Smooth muscle cell (in vitro differentiated cells): ENCODE results near the gene MAMDC4. TPM values are rescaled to one million over a fixed set of nuclear protein-coding genes. Genes with fewer than 3 reads are reported as not detected.
"Not testable (repeated sequence)": the region's sequence is repeated elsewhere in the genome, so short reads cannot be mapped to it uniquely, and the experiment has no call there.

Experiments
- DNase-seq: peaks from one replicate; lab custom pipeline; 2025; ENCODE audit not compliant: unreplicated experiment; lab: John Stamatoyannopoulos, UW
- H2AFZ ChIP-seq: fragments of 200-600 bp; sonication (generic); 2 replicates; pipeline ENCODE4 v1.6.0; 2016; ENCODE audit warnings: antibody characterized with exemption, low read depth, mild to moderate bottlenecking
- H3F3A ChIP-seq: fragments of 200-600 bp; sonication (generic); 2 replicates; pipeline ENCODE4 v1.6.0; 2017; ENCODE audit warnings: antibody characterized with exemption, low read depth
- H3K27ac ChIP-seq: fragments of 200-600 bp; sonication (generic); 2 replicates; pipeline ENCODE4 v1.5.1; 2016; ENCODE audit warnings: low read depth, mild to moderate bottlenecking
- H3K27me3 ChIP-seq: fragments of 200-600 bp; sonication (generic); 2 replicates; pipeline ENCODE4 v1.6.1; 2016; ENCODE audit warnings: low read depth, mild to moderate bottlenecking
- H3K36me3 ChIP-seq: fragments of 200-600 bp; sonication (generic); 2 replicates; pipeline ENCODE4 v1.5.1; 2016; ENCODE audit warnings: low read depth
- H3K4me1 ChIP-seq: fragments of 200-600 bp; sonication (generic); 2 replicates; pipeline ENCODE4 v1.5.1; 2016; ENCODE audit warnings: low read depth
- H3K4me2 ChIP-seq: fragments of 200-600 bp; sonication (generic); 2 replicates; pipeline ENCODE4 v1.6.0; 2016; ENCODE audit warnings: mild to moderate bottlenecking
- H3K4me3 ChIP-seq: fragments of 200-600 bp; sonication (generic); 2 replicates; pipeline ENCODE4 v1.5.1; 2016; ENCODE audit warnings: mild to moderate bottlenecking
- H3K79me2 ChIP-seq: fragments of 200-600 bp; sonication (generic); 2 replicates; pipeline ENCODE4 v1.6.0; 2016; ENCODE audit warnings: low read depth, mild to moderate bottlenecking
- H3K9ac ChIP-seq: fragments of 200-600 bp; sonication (generic); 2 replicates; pipeline ENCODE4 v1.6.0; 2016; ENCODE audit warnings: low read depth
- H3K9me3 ChIP-seq: fragments of 200-600 bp; sonication (generic); replicated peaks from 2 replicates; pipeline ENCODE4 v1.5.1; 2016; ENCODE audit warnings: low read depth
- H4K20me1 ChIP-seq: fragments of 200-600 bp; sonication (generic); 2 replicates; pipeline ENCODE4 v1.6.0; 2016; ENCODE audit warnings: low read depth
- WGBS: methylation state at CpG from one replicate; pipeline ENCODE4 v1.1.7; 2016; ENCODE audit warnings: low lambda C conversion rate; 5-methylcytosine and 5-hydroxymethylcytosine counted together
- polyA plus RNA-seq: library from polyadenylated mRNA; unstranded; fragments of >200 nt; fragmentation: Nextera tagmentation; extraction: Ambion mirVana; gene quantifications from 2 replicates; pipeline ENCODE4 v1.2.1, GENCODE V29; 2016
- total RNA-seq: library from RNA; depleted of rRNA; stranded (reverse); fragments of >200 nt; gene quantifications from 2 replicates; pipeline ENCODE4 v1.2.3, GENCODE V29; 2014
- TF ChIP-seq, protein P1 (sequence below): fragments of 200-600 bp; sonication (generic); IDR thresholded peaks from 2 replicates; pipeline ENCODE4 v1.5.1; 2017; ENCODE audit warnings: borderline replicate concordance, mild to moderate bottlenecking, antibody characterized with exemption; ENCODE audit not compliant: insufficient read depth, poor library complexity, severe bottlenecking

MAMDC4 gene
- total and polyA plus RNA-seq, 2 experiments from 2014 or later: 3.8 to 7.5 TPM

DNA sequence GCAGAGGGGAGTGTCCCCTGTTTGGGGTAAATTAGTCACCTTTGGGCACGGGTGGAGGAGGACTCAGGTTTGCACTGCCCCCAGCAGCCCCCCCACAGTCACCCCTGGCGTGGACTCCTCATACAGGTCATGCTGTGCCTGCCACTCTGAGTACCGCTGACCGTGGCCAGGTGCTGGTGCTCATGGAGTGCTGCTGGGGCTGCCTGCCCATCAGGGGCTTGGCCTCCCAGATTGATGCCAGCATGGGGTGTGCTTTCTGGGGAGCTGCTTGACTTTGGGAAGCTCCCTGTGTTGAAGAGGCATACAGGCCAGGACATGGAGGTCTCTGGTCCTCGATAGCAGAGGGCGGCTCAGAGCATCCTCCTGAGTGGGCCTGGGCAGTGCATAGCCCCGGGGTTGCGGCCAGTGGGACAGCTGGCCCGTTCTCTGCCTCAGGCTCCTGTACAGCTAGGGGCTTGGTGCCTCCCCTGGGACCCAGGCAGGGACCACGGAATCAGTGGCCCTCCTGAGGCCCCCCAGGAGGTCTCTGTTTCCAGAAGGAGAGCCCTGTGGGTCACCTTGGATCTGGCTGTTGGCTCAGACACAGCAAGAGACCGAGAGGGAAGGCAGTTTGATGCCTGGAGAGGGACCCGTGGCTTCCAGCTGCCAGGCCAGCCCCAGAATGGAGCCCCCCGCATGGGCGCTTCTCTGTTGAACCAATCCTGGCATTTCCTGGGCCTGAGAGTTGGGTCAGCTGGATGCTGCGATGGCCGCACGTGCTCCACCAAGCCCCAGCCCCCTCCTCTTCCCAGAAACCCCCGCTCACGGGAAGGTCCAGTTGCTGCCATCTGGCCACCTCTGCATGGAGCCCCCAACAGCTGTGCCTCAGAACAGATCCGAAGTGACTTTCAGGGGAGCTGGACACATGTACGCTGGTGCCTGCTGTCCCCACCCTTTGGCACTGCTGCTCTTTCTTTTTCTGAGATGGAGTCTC, 15.9 kb upstream of the MAMDC4 start:
- Histone ChIP-seq H2AFZ (no peak overlapping the region), H3K36me3 (no peaks in the 10 kb centered on the region), H3K79me2 (no peaks in the 10 kb centered on the region), H3K27ac (no peak overlapping the region), H3K4me3 (no peak overlapping the region), H3F3A (peaks cover 12% of the 10 kb centered on the region), H3K4me2 (no peak overlapping the region), H3K9ac (no peak overlapping the region), H3K27me3 (no peaks in the 10 kb centered on the region), H3K9me3 (no peaks in the 10 kb centered on the region), H3K4me1 (peaks cover 12% of the 10 kb centered on the region), H4K20me1 (peaks cover 18% of the 10 kb centered on the region)
- TF ChIP-seq, protein P1, sequence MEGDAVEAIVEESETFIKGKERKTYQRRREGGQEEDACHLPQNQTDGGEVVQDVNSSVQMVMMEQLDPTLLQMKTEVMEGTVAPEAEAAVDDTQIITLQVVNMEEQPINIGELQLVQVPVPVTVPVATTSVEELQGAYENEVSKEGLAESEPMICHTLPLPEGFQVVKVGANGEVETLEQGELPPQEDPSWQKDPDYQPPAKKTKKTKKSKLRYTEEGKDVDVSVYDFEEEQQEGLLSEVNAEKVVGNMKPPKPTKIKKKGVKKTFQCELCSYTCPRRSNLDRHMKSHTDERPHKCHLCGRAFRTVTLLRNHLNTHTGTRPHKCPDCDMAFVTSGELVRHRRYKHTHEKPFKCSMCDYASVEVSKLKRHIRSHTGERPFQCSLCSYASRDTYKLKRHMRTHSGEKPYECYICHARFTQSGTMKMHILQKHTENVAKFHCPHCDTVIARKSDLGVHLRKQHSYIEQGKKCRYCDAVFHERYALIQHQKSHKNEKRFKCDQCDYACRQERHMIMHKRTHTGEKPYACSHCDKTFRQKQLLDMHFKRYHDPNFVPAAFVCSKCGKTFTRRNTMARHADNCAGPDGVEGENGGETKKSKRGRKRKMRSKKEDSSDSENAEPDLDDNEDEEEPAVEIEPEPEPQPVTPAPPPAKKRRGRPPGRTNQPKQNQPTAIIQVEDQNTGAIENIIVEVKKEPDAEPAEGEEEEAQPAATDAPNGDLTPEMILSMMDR: no peak
- WGBS: 98% methylated on average over 19 of the region's 21 CpGs
- DNase-seq: no peak

DNA sequence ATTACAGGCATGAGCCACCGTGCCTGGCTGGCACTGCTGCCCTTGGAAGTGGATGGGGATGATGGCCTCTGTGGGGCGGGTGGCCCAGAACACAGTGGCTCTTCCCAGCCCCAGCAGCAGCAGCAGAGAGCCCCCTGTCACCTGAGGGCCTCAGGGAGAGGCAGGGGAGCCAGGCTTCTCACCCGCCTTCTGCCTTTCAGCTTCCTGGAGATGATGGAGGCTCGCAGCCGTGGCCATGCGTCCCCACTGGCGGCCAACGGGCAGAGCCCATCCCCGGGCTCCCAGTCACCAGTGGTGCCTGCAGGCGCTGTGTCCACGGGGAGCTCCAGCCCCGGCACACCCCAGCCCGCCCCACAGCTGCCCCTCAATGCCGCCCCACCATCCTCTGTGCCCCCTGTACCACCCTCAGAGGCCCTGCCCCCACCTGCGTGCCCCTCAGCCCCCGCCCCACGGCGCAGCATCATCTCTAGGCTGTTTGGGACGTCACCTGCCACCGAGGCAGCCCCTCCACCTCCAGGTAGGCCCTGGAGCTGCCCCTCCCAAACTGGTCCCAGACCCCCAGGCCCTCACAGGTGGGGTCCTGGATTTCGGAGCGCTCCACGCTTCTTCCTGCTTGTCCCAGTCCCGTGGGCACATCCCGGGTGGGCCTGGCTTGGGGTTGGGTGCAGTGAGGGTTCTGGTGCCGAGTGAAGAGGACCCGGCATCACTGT, 14.8 kb upstream of the MAMDC4 start:
- 92% methylated on average over 21 of the region's 27 CpGs for WGBS
- no peak overlapping the region for H3K27ac ChIP-seq
- H3K79me2 ChIP-seq: no peaks in the 10 kb centered on the region
- no peak overlapping the region for H3K4me3 ChIP-seq
- no peaks in the 10 kb centered on the region for H3K27me3 ChIP-seq
- H3K36me3 ChIP-seq: no peaks in the 10 kb centered on the region
- H3K9ac ChIP-seq: no peak overlapping the region
- no peak for DNase-seq
- no peak overlapping the region for H3K4me2 ChIP-seq
- peaks cover 12% of the 10 kb centered on the region for H3F3A ChIP-seq
- no peaks in the 10 kb centered on the region for H3K9me3 ChIP-seq
- TF ChIP-seq, protein P1: no peak
- peaks cover 17% of the 10 kb centered on the region for H3K4me1 ChIP-seq
- no peak overlapping the region for H2AFZ ChIP-seq
- peaks cover 26% of the 10 kb centered on the region for H4K20me1 ChIP-seq

DNA sequence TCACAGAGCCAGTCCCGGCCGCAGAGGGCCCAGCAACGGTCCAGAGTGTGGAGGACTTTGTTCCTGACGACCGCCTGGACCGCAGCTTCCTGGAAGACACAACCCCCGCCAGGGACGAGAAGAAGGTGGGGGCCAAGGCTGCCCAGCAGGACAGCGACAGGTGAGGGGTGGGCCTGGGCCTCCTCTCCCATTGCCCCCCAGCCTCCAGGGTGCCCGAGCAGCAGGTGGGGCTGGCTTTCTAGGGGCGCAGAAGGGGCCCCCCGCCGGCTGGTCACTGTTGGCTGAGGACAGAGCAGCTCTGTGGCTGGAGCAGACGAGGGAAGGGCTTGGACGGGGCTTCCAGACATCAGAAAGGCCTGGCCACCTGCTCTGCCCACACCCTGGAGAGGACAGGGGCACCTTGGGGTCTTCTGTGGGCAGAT, 14.3 kb upstream of the MAMDC4 start:
- not testable (repeated sequence) for H2AFZ ChIP-seq, H3K4me3 ChIP-seq, H3K27me3 ChIP-seq, H3K9ac ChIP-seq, H3K9me3 ChIP-seq, H3K79me2 ChIP-seq, H3K4me2 ChIP-seq, H3K36me3 ChIP-seq, H3K27ac ChIP-seq, DNase-seq
- Histone ChIP-seq H3K4me1 (peaks cover 21% of the 10 kb centered on the region), H3F3A (peaks cover 12% of the 10 kb centered on the region), H4K20me1 (peaks cover 26% of the 10 kb centered on the region)
- WGBS: 94% methylated on average over 15 of the region's 15 CpGs

DNA sequence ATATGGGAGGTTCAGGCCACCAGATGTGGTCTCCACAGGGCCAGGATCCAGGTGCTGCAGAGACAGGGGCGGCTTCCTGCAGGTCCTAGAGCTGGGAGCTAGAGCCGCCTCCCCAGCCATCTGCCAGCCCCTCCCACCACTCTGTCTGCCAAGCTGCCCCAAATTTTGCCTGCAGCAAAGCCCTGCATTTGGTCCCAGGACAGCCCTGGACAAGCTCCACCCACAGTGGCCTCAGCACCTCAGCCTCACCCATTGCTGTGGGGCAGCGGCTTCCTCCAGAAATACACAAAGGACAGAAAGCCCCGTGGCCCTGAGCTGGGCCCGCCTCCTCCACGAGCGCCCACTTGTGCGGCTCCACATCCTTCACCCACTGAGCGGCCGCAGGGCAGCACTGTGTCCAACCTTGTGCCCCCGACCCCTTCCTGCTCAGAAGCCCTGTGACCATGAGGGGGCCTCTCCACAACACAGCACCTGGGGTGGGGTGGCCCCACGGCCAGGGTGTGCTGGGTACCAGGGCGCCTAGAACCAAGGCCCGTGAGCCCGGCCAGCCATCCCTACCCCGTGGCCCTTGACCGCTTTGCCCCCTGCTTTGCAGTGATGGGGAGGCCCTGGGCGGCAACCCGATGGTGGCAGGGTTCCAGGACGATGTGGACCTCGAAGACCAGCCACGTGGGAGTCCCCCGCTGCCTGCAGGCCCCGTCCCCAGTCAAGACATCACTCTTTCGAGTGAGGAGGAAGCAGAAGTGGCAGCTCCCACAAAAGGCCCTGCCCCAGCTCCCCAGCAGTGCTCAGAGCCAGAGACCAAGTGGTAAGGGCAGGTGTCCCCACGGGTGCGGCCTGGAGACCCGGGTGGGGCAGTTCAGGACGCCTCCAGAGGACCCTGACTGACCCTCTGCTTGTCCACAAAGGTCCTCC, 13.6 kb upstream of the MAMDC4 start:
- Histone ChIP-seq H3K9ac (no peak overlapping the region), H3K9me3 (no peaks in the 10 kb centered on the region), H3K79me2 (no peaks in the 10 kb centered on the region), H4K20me1 (peaks cover 26% of the 10 kb centered on the region), H3F3A (peaks cover 17% of the 10 kb centered on the region), H3K36me3 (no peaks in the 10 kb centered on the region), H2AFZ (no peak overlapping the region), H3K4me2 (no peak overlapping the region), H3K27ac (no peak overlapping the region), H3K4me3 (no peak overlapping the region), H3K4me1 (peaks cover 21% of the 10 kb centered on the region), H3K27me3 (no peaks in the 10 kb centered on the region)
- no peak for DNase-seq
- TF ChIP-seq, protein P1: no peak
- WGBS: 96% methylated on average over 28 of the region's 29 CpGs
